ENCODE measurements around the gene LRIG2. TPM values are rescaled to one million over a fixed set of nuclear protein-coding genes. Genes with fewer than 3 reads are reported as not detected.

LRIG2 gene
- polyA plus RNA-seq, 1 of the 3 experiments (the other 2 are of a cell fraction) = 3.8 TPM

- Histone ChIP-seq H3K79me2 (ENCODE audit: insufficient read depth) (no peaks in the 10 kb centered on the region), H4K20me1 (ENCODE audit: insufficient read depth) (no peaks in the 10 kb centered on the region), H3K4me2 (no peak overlapping the region; the same call in 1 of the 2 replicates), H3F3A (replicated peaks; ENCODE audit: insufficient read depth) (peaks cover 3% of the 10 kb centered on the region), H3K36me3 (replicated peaks in 1 of 2; ENCODE audit: control insufficient read depth in 1 of 2, insufficient read depth in 2 of 2, low read length in 1 of 2) (no peaks in the 10 kb centered on the region), H3K4me1 (ENCODE audit: control insufficient read depth in 1 of 2, insufficient read depth in 2 of 2, low read depth in 1 of 2, low read length in 1 of 2) (peaks cover 24 to 46% of the 10 kb centered on the region in 2 experiments), H3K4me3 (ENCODE audit: low read depth in 2 of 2, low read length in 1 of 2) (no peak overlapping the region), H3K9me2 (no peaks in the 10 kb centered on the region), H3K27me3 (ENCODE audit: insufficient read depth) (no peaks in the 10 kb centered on the region), H3K9me3 (no peaks in the 10 kb centered on the region), H3K27ac (ENCODE audit: low read depth in 2 of 2, low read length in 1 of 2) (peak overlapping the region; percentile 24 to 85; a peak in 3 of 4 replicates), H2AFZ (ENCODE audit: low read depth) (peak overlapping the region; percentile 65), H3K9ac (no peak overlapping the region)
- CTCF ChIA-PET = interaction anchor here (0.9 to 3.3 kb wide), 12 partner anchors 11 to 537 kb away, joined by 3 to 32 read pairs (median 4); partner anchors contain the start of gene LRIG2
- peak; percentile 15; the same call in 1 of the 2 replicates for TF ChIP-seq JUND (IDR thresholded peaks at IDR 0.05)
- TF ChIP-seq FOSL2 (IDR thresholded peaks at IDR 0.05; ENCODE audit: borderline replicate concordance, low read depth) = peak; percentile 44
- TF ChIP-seq FOXJ3 (CRISPR knock-in tag; IDR thresholded peaks at IDR 0.05) = no peak
- 87% methylated on average over 4 of the region's 4 CpGs for WGBS (ENCODE audit: low lambda C conversion rate)
- POLR2A ChIA-PET = interaction anchor here (1.2 kb wide), 1 partner anchor 247 kb away, joined by 4 read pairs; no protein-coding TSS in a partner anchor
- DNase-seq = no peak
These were observed 68.9 kb downstream of the LRIG2 start for GRCh38 chr1:113141650-113142473.

DNA sequence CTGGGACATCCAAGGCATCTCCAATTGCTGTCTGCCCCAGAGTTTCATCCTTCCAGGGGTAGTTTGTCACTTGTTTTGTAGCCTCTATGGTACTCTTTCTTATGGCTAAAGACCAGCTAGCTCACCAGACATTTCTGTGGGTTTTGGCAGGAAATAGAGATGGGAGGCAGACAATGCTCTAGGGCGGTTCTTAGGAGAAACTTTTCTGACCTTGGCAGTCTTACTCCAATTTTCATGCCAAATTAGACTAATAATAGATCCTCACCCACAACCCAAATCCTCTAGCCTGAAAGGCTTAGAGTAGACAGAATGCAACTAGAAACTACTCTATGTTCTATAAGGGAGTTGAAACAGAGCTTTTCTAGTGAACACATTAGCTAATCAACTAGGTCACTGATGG lies 69.8 kb downstream of the LRIG2 start:
- Histone ChIP-seq H4K20me1 (ENCODE audit: insufficient read depth) (no peaks in the 10 kb centered on the region), H3K9ac (no peak overlapping the region), H3F3A (replicated peaks; ENCODE audit: insufficient read depth) (peaks cover 10% of the 10 kb centered on the region), H3K9me2 (no peaks in the 10 kb centered on the region), H3K27ac (ENCODE audit: low read depth in 2 of 2, low read length in 1 of 2) (peak overlapping the region; percentile 24 to 85), H3K9me3 (no peaks in the 10 kb centered on the region), H3K4me1 (ENCODE audit: control insufficient read depth in 1 of 2, insufficient read depth in 2 of 2, low read depth in 1 of 2, low read length in 1 of 2) (peaks cover 24 to 55% of the 10 kb centered on the region in 2 experiments), H2AFZ (ENCODE audit: low read depth) (no peak overlapping the region), H3K27me3 (ENCODE audit: insufficient read depth) (no peaks in the 10 kb centered on the region), H3K36me3 (replicated peaks in 1 of 2; ENCODE audit: control insufficient read depth in 1 of 2, insufficient read depth in 2 of 2, low read length in 1 of 2) (no peaks in the 10 kb centered on the region), H3K4me3 (ENCODE audit: low read depth in 2 of 2, low read length in 1 of 2) (no peak overlapping the region), H3K79me2 (ENCODE audit: insufficient read depth) (no peaks in the 10 kb centered on the region), H3K4me2 (peak overlapping the region; percentile 5; the same call in 1 of the 2 replicates)
- 77% methylated on average over 1 of the region's 1 CpG for WGBS (ENCODE audit: low lambda C conversion rate)
- CTCF ChIA-PET = interaction anchor here (1.1 to 1.6 kb wide), 6 partner anchors 12 to 536 kb away, joined by 3 to 5 read pairs (median 4); no protein-coding TSS in a partner anchor
- POLR2A ChIA-PET = no interaction called here
- TF ChIP-seq USF2 (IDR thresholded peaks at IDR 0.05; ENCODE audit: borderline replicate concordance, low read depth, low read length) (no peak), FOXJ3 (CRISPR knock-in tag; IDR thresholded peaks at IDR 0.05) (no peak), RCOR1 (IDR thresholded peaks at IDR 0.05; ENCODE audit: low read length) (no peak), NRF1 (IDR thresholded peaks at IDR 0.05; ENCODE audit: low read depth, low read length) (no peak), SIN3A (IDR thresholded peaks at IDR 0.05; ENCODE audit: borderline replicate concordance, low read depth, low read length) (no peak), TEAD4 (IDR thresholded peaks at IDR 0.05; ENCODE audit: borderline replicate concordance, insufficient read depth) (no peak), TAF1 (IDR thresholded peaks at IDR 0.05; ENCODE audit: borderline replicate concordance, low read depth, low read length) (no peak), GATA2 (CRISPR knock-in tag; IDR thresholded peaks at IDR 0.05) (no peak)
- no peak for DNase-seq

Data from SK-N-SH (cell line).